ENCODE results near the gene ME3. TPM values are rescaled to one million over a fixed set of nuclear protein-coding genes. Genes with fewer than 3 reads are reported as not detected.

ME3 gene
- total and polyA plus RNA-seq, 2 donors (not counting 1 experiment from before 2014, with no cell fraction given), result 8.8 to 50.7 TPM

DNA sequence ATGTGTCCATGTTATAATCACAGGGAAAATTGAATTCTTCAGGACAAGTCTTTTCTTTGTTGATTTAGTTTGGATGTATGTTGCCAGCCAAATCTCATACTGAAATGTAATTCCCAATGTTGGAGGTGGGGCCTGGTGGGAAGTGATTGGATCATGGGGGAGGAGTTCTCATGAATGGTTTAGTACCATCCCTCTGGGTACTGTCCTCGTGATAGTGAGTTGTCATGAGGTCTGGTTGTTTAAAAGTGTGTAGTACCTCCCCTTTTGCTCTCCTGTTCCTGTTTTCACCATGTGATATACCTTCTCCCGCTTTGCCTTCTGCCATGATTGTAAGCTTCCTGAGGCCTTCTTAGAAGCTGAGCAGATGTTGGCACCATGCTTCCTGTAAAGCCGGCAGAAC lies 197.4 kb downstream of the ME3 start:
- no peak overlapping the region for H3K4me2 ChIP-seq (ENCODE audit: extremely low read depth, insufficient read depth, low read length)
- no peaks in the 10 kb centered on the region for H3K9me3 ChIP-seq (ENCODE audit: control insufficient read depth, insufficient read depth, low read depth, low read length)
- H4K20me1 ChIP-seq (ENCODE audit: control insufficient read depth, extremely low read depth, insufficient read depth, low read length), result no peaks in the 10 kb centered on the region
- H3K9ac ChIP-seq (ENCODE audit: insufficient read depth, low read length), result no peak overlapping the region
- H3K4me1 ChIP-seq (ENCODE audit: control insufficient read depth, extremely low read depth, insufficient read depth, low read length), result peaks cover 11% of the 10 kb centered on the region
- no peak overlapping the region for H3K27ac ChIP-seq (ENCODE audit: insufficient read depth, low read length)
- no peak for TF ChIP-seq EZH2 (IDR thresholded peaks at IDR 0.05; ENCODE audit: low read length, missing control alignments)
- TF ChIP-seq, protein P1, sequence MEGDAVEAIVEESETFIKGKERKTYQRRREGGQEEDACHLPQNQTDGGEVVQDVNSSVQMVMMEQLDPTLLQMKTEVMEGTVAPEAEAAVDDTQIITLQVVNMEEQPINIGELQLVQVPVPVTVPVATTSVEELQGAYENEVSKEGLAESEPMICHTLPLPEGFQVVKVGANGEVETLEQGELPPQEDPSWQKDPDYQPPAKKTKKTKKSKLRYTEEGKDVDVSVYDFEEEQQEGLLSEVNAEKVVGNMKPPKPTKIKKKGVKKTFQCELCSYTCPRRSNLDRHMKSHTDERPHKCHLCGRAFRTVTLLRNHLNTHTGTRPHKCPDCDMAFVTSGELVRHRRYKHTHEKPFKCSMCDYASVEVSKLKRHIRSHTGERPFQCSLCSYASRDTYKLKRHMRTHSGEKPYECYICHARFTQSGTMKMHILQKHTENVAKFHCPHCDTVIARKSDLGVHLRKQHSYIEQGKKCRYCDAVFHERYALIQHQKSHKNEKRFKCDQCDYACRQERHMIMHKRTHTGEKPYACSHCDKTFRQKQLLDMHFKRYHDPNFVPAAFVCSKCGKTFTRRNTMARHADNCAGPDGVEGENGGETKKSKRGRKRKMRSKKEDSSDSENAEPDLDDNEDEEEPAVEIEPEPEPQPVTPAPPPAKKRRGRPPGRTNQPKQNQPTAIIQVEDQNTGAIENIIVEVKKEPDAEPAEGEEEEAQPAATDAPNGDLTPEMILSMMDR (conservative IDR thresholded peaks at IDR 0.05 in 1 of 2, IDR thresholded peaks at IDR 0.05 in 1 of 2; ENCODE audit: low read depth in 1 of 2, low read length in 2 of 2), result no peak
- H3K27me3 ChIP-seq (ENCODE audit: control insufficient read depth, insufficient read depth, low read length), result no peaks in the 10 kb centered on the region
- H2AFZ ChIP-seq (ENCODE audit: low read length), result no peak overlapping the region
- DNase-seq (ENCODE audit: low read depth in 2 of 2), result no peak
- no peaks in the 10 kb centered on the region for H3K36me3 ChIP-seq (ENCODE audit: control insufficient read depth, insufficient read depth, low read length)
- H3K79me2 ChIP-seq (ENCODE audit: control insufficient read depth, insufficient read depth, low read length), result no peaks in the 10 kb centered on the region
- no peak overlapping the region for H3K4me3 ChIP-seq (replicated peaks in 1 of 4; ENCODE audit: control extremely low read depth in 1 of 4, insufficient read depth in 1 of 4, low read depth in 3 of 4, low read length in 4 of 4)

DNA sequence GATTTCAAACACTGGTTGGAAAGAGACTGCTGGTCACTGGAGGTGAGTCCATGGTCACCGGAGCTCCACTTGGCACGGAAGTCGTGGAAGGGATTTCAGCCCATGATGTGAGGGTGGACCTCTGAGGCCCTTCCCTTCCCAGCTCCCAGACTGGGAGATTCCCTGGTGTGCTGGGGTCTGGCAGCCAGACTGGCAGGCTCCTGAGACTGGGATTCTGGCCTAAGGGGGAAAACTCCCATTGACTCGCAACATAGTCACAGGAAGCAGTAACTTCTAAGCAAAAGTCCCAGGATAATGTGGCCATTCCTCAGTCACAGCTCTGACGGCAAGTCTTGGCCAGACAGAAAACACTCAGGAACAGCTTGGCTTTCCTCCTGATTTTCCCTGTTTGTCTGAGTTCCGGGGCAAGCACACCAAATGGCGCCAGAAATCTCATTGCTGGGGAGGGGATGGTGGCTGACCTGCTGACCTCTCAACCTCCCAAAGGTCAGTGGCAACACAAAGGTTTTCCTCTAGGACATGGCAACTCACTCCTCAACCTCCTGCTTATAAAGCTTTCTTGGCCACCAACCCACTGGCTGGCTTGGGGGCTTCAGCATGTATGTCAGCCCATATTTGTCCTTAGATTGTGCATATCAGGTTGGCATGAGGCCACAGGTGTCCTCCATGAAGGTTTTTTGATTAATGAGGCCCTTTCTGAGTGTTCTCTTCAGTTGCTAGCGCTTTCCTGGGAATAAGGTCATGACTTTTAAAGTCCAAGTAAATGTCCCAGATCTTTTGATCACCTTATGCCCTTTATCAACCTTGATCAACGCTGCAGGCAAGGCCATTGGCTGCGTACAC lies 198.2 kb downstream of the ME3 start:
- peak in 1 of 2 donors; percentile 40 for DNase-seq (ENCODE audit: low read depth in 2 of 2)
- Histone ChIP-seq H3K36me3 (ENCODE audit: control insufficient read depth, insufficient read depth, low read length) (no peaks in the 10 kb centered on the region), H3K4me3 (replicated peaks in 1 of 4; ENCODE audit: control extremely low read depth in 1 of 4, insufficient read depth in 1 of 4, low read depth in 3 of 4, low read length in 4 of 4) (no peak overlapping the region), H3K4me1 (ENCODE audit: control insufficient read depth, extremely low read depth, insufficient read depth, low read length) (peaks cover 11% of the 10 kb centered on the region), H2AFZ (ENCODE audit: low read length) (no peak overlapping the region), H3K9ac (ENCODE audit: insufficient read depth, low read length) (no peak overlapping the region), H3K79me2 (ENCODE audit: control insufficient read depth, insufficient read depth, low read length) (no peaks in the 10 kb centered on the region), H3K9me3 (ENCODE audit: control insufficient read depth, insufficient read depth, low read depth, low read length) (no peaks in the 10 kb centered on the region), H3K4me2 (ENCODE audit: extremely low read depth, insufficient read depth, low read length) (no peak overlapping the region), H3K27me3 (ENCODE audit: control insufficient read depth, insufficient read depth, low read length) (no peaks in the 10 kb centered on the region), H4K20me1 (ENCODE audit: control insufficient read depth, extremely low read depth, insufficient read depth, low read length) (no peaks in the 10 kb centered on the region), H3K27ac (ENCODE audit: insufficient read depth, low read length) (no peak overlapping the region)
- TF ChIP-seq, protein P1 (conservative IDR thresholded peaks at IDR 0.05 in 1 of 2, IDR thresholded peaks at IDR 0.05 in 1 of 2; ENCODE audit: low read depth in 1 of 2, low read length in 2 of 2), result no peak
- no peak for TF ChIP-seq EZH2 (IDR thresholded peaks at IDR 0.05; ENCODE audit: low read length, missing control alignments)

DNA sequence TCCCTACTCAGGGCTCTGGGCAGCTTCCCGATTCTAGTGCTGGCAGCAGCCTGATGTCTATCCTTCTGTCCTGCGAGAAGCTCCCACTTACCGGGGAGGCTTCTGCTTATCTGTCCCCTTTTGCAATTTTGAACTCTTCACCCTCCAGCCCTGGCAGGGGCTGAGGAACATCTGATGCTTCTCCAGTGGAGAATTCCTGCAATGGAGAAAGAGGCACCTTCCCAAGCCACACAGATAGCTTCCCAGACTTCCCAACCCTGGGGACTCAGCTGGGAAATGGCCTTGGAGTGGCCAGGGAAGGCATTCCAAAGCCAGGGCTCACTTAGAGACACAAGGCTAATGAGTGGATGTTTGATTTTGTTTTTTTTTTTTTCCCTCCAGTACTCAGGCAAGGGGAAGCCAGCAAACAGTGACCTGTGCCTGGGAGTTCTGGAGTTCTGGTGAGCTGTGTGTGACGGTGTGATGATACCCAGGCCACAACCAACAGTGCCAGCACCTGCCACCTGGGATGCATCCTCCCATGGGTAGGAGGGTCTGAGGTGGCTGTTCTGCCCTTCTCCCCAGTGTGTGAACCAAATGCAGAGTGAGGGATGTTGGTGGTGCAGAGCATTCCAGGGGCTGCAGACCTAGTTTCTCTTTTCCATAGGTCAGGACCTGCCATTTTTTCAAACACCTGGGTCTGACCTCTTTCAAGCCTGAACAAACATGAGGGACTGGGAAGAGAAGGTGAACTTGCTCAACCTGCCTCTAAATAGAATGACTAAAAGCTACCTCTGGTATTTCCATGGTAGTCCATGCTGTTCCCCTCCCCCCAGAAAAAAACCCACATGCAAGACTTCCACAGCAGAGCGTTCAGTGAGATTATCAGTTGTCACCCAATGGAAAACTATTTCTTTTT lies 202.7 kb downstream of the ME3 start:
- Histone ChIP-seq H3K9me3 (ENCODE audit: control insufficient read depth, insufficient read depth, low read depth, low read length) (no peaks in the 10 kb centered on the region), H3K36me3 (ENCODE audit: control insufficient read depth, insufficient read depth, low read length) (no peaks in the 10 kb centered on the region), H3K79me2 (ENCODE audit: control insufficient read depth, insufficient read depth, low read length) (no peaks in the 10 kb centered on the region), H4K20me1 (ENCODE audit: control insufficient read depth, extremely low read depth, insufficient read depth, low read length) (no peaks in the 10 kb centered on the region), H2AFZ (ENCODE audit: low read length) (no peak overlapping the region), H3K27me3 (ENCODE audit: control insufficient read depth, insufficient read depth, low read length) (no peaks in the 10 kb centered on the region), H3K27ac (ENCODE audit: insufficient read depth, low read length) (no peak overlapping the region), H3K4me1 (ENCODE audit: control insufficient read depth, extremely low read depth, insufficient read depth, low read length) (no peaks in the 10 kb centered on the region), H3K9ac (ENCODE audit: insufficient read depth, low read length) (no peak overlapping the region), H3K4me2 (ENCODE audit: extremely low read depth, insufficient read depth, low read length) (no peak overlapping the region), H3K4me3 (replicated peaks in 1 of 4; ENCODE audit: control extremely low read depth in 1 of 4, insufficient read depth in 1 of 4, low read depth in 3 of 4, low read length in 4 of 4) (no peak overlapping the region)
- no peak for DNase-seq (ENCODE audit: low read depth in 2 of 2)
- TF ChIP-seq EZH2 (IDR thresholded peaks at IDR 0.05; ENCODE audit: low read length, missing control alignments), result no peak
- TF ChIP-seq, protein P1 (conservative IDR thresholded peaks at IDR 0.05 in 1 of 2, IDR thresholded peaks at IDR 0.05 in 1 of 2; ENCODE audit: low read depth in 1 of 2, low read length in 2 of 2), result no peak

All from fibroblast of lung (primary cell).